DLD1 (cell line): Measurements from ENCODE around the gene CHRNB1.

ENCODE experiments used
- in situ Hi-C: cut with HindIII; loops from 2 replicates; pipeline ENCODE4 v1.10.0; 2017; ENCODE audit warnings: low sequenced_read_pairs

The CHRNB1 gene

GRCh38 chr17:7437950-7438614 is 6.8 kb upstream of the CHRNB1 start:
- in situ Hi-C loops = no loop called here

GRCh38 chr17:7438656-7439460 is 6.0 kb upstream of the CHRNB1 start:
- in situ Hi-C loops = no loop called here

- in situ Hi-C loops = no loop called here
These were observed 5.3 kb upstream of the CHRNB1 start, which contains the start of gene FGF11 for GRCh38 chr17:7439462-7440112. Gene FGF11, plus strand, starts transcription at chr17:7439512. Its CDS starts 109 bp downstream, at chr17:7439621.

GRCh38 chr17:7440113-7440833 is 4.6 kb upstream of the CHRNB1 start:
- in situ Hi-C loops = no loop called here

- in situ Hi-C loops = no loop called here
These were observed 4.0 kb upstream of the CHRNB1 start for GRCh38 chr17:7440834-7441195.

GRCh38 chr17:7441266-7441665 is 3.6 kb upstream of the CHRNB1 start:
- in situ Hi-C loops = no loop called here

GRCh38 chr17:7442142-7442541 is 2.7 kb upstream of the CHRNB1 start:
- in situ Hi-C loops = no loop called here

- in situ Hi-C loops = no loop called here
These were observed 1.1 kb upstream of the CHRNB1 start for GRCh38 chr17:7443499-7444485.

- in situ Hi-C loops = no loop called here
These were observed 733 bp downstream of the CHRNB1 start for GRCh38 chr17:7445619-7445968.

GRCh38 chr17:7448461-7448860 is 3.6 kb downstream of the CHRNB1 start:
- in situ Hi-C loops = no loop called here

- in situ Hi-C loops = no loop called here
These were observed 15.2 kb downstream of the CHRNB1 start for GRCh38 chr17:7459961-7460545.

- in situ Hi-C loops = no loop called here
These were observed 16.2 kb downstream of the CHRNB1 start for GRCh38 chr17:7460850-7461660.

GRCh38 chr17:7462474-7463371 is 17.9 kb downstream of the CHRNB1 start:
- in situ Hi-C loops = no loop called here

- in situ Hi-C loops = no loop called here
These were observed 18.5 kb downstream of the CHRNB1 start for GRCh38 chr17:7463372-7463846.

GRCh38 chr17:7464081-7464480 is 19.2 kb downstream of the CHRNB1 start:
- in situ Hi-C loops = no loop called here

GRCh38 chr17:7465597-7466275 is 20.9 kb downstream of the CHRNB1 start:
- in situ Hi-C loops = no loop called here

GRCh38 chr17:7466318-7466638 is 21.4 kb downstream of the CHRNB1 start:
- in situ Hi-C loops = no loop called here
